ENCODE data around the gene DPYSL4.

- TF ChIP-seq CTCF (IDR thresholded peaks at IDR 0.05): no peak
- no peak for TF ChIP-seq POLR2A (IDR thresholded peaks at IDR 0.05)
Observed at GRCh38 chr10:132172091-132173066, 14.4 kb upstream of the DPYSL4 start.

Data from adrenal gland (tissue), 5 donors.